ENCODE measurements around the gene GPS2. TPM values are rescaled to one million over a fixed set of nuclear protein-coding genes. Genes with fewer than 3 reads are reported as not detected.

GPS2 gene
- total RNA-seq, 2 donors from 2014 or later, result 36.3 to 48.6 TPM

GRCh38 chr17:7290685-7291084, 24.5 kb downstream of the GPS2 start:
- no peak overlapping the region for H3K27ac Mint-ChIP-seq
- DNase-seq (ENCODE audit: low spot score in 2 of 2), result no peak
- peaks cover 0 to 6% of the 10 kb centered on the region in 2 donors for H3K36me3 Mint-ChIP-seq
- ATAC-seq, result no peak
- H3K9me3 Mint-ChIP-seq, result no peaks in the 10 kb centered on the region

- Mint-ChIP-seq H3K9me3 (no peaks in the 10 kb centered on the region), H3K27ac (no peak overlapping the region), H3K36me3 (peaks cover 0 to 1% of the 10 kb centered on the region in 2 donors)
- ATAC-seq, result no peak
- DNase-seq (ENCODE audit: low spot score in 2 of 2), result no peak
Observed at GRCh38 chr17:7290166-7290565, 25.0 kb downstream of the GPS2 start.

DNA sequence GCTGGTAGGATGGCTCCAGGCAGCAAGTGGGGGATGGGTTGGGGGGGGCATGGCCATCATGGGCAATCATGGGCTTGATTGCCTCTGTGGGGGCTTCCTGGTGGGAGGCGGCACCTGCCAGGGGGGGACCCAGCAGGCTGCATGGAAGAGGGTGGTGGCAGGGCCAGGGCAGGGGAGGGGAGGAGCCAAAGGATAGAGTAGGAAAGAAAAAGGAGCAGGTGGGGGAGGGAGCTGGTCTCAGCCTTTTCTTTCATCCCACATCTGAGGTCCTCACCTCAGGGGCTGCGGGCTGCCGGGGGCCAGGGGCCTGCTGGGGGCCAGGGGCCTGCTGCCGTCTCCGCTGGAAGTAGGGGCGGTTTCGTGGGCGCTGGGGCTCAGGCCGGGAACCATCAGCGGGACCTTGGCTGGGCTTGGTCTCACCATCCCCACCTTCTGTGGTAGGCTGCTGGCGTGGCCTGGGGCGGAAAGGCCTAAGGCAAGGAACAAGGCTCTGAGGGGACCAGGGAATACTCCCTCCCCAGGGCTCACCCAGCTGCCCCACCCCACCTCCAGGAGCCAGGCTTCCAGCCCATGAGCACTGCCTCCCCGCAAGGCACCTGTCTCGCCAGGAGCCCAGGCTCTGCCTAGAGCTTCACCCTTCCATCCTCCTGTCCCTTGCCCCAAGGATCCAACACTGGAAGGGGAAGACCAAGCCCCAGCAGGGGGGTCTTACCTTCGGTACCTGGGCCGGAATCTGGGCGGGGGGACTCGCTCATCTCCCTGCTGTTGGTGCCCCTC, 25.7 kb downstream of the GPS2 start:
- ATAC-seq, result no peak
- H3K36me3 Mint-ChIP-seq, result no peaks in the 10 kb centered on the region

DNA sequence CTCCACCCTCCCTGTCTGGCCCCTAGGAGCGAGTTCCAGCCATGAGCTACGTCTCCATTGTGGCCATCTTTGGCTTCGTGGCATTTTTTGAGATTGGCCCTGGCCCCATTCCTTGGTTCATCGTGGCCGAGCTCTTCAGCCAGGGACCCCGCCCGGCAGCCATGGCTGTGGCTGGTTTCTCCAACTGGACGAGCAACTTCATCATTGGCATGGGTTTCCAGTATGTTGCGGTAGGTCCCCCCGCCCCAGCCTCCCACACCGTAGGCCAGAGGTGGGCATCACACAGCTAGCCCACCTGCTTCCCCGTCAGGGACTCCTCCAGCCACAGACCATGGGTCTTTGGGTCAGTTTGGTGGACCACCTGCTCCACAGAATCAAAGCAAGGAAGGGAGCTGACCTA, 29.5 kb downstream of the GPS2 start:
- no peaks in the 10 kb centered on the region for H3K36me3 Mint-ChIP-seq
- H3K27ac Mint-ChIP-seq, result no peak overlapping the region
- no peak for DNase-seq (ENCODE audit: low spot score in 2 of 2)
- H3K9me3 Mint-ChIP-seq, result no peaks in the 10 kb centered on the region
- no peak for ATAC-seq

More for the DNA sequence above, 25.7 kb downstream of the GPS2 start:
- Mint-ChIP-seq H3K27ac (no peak overlapping the region), H3K9me3 (no peaks in the 10 kb centered on the region)
- no peak for DNase-seq (ENCODE audit: low spot score in 2 of 2)

GRCh38 chr17:7284911-7285310, 30.2 kb downstream of the GPS2 start:
- Mint-ChIP-seq H3K9me3 (no peaks in the 10 kb centered on the region), H3K27ac (no peak overlapping the region), H3K36me3 (no peaks in the 10 kb centered on the region)
- no peak for ATAC-seq
- DNase-seq (ENCODE audit: low spot score in 2 of 2), result no peak

- H3K36me3 Mint-ChIP-seq, result no peaks in the 10 kb centered on the region
- no peak for DNase-seq (ENCODE audit: low spot score in 2 of 2)
- no peaks in the 10 kb centered on the region for H3K9me3 Mint-ChIP-seq
- no peak overlapping the region for H3K27ac Mint-ChIP-seq
- ATAC-seq, result no peak
Observed at GRCh38 chr17:7283471-7284216, 31.5 kb downstream of the GPS2 start.

DNA sequence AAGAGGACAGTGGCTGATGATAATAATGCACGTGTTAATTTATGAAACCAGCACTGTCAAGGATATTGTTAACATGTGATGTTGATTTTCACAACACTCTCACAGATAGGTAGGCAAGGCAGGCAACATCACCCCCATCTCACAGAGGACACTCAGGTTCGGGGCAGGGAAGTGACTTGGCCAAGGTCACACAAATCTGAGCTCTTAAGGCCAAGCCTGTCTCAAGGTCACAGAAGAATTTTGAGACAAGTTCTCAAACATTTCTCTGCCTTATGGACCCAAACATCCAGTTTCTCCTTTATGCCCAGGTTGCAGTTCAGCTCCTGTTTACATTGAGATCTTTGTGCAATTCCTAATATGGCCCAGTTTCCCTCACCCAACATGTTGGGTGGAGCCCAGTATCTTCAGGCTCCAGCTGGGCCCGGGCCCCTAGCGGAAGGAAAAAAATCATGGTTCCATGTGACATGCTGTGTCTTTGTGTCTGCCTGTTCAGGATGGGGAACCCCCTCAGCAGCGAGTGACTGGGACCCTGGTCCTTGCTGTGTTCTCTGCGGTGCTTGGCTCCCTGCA, 32.3 kb downstream of the GPS2 start:
- Mint-ChIP-seq H3K36me3 (no peaks in the 10 kb centered on the region), H3K27ac (no peak overlapping the region), H3K9me3 (no peaks in the 10 kb centered on the region)
- no peak for ATAC-seq
- DNase-seq (ENCODE audit: low spot score in 2 of 2), result no peak

- no peaks in the 10 kb centered on the region for H3K36me3 Mint-ChIP-seq
- H3K27ac Mint-ChIP-seq, result no peak overlapping the region
- H3K9me3 Mint-ChIP-seq, result no peaks in the 10 kb centered on the region
- DNase-seq (ENCODE audit: low spot score in 2 of 2), result no peak
- no peak for ATAC-seq
Observed at GRCh38 chr17:7281953-7282751, 33.0 kb downstream of the GPS2 start.

GRCh38 chr17:7281074-7281952, 33.8 kb downstream of the GPS2 start, which contains the start of gene SLC2A4:
SLC2A4 (plus strand) TSS chr17:7281718; CDS start chr17:7281935, 217 bp downstream.
- peak; percentile 77 to 86 for ATAC-seq
- Mint-ChIP-seq H3K27ac (no peak within 1 kb of the TSS), H3K36me3 (no peaks in the 10 kb centered on the region), H3K9me3 (no peaks in the 10 kb centered on the region)
- DNase-seq (ENCODE audit: low spot score in 2 of 2), result peak; percentile 83 to 94

DNA sequence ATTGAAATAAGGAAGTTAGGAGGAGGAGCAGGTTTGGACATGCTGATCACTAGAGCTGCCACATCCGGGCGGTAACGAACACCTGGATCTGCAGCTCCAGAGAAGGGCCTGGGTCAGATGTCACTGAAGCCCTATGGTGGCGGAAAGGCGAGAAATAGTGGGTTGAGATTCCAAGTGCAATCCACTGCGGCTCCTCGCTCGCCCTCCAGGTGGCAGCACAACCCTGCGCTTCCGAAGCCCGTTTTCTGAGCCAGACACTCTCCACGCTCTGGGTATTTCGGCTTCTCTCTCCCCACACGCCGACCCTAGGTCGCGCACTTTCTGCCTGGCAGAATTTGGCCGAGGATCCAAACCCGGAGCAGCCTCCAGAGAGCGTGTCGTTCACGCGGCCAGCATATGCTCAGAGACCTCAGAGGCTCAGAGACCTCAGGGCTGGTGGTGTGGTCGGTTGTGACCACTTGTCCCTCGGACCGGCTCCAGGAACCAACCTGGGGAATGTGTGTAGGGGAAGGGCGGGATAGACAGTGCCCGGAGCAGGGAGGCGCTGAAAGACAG, 34.6 kb downstream of the GPS2 start:
- Mint-ChIP-seq H3K9me3 (no peaks in the 10 kb centered on the region), H3K36me3 (no peaks in the 10 kb centered on the region)
- peak; percentile 83 to 88 for ATAC-seq

GRCh38 chr17:7279448-7279847, 35.7 kb downstream of the GPS2 start:
- no peak for ATAC-seq

More for the DNA sequence above, 34.6 kb downstream of the GPS2 start:
- no peak overlapping the region for H3K27ac Mint-ChIP-seq
- DNase-seq (ENCODE audit: low spot score in 2 of 2), result peak; percentile 84 to 89

GRCh38 chr17:7266784-7267183, 48.4 kb downstream of the GPS2 start:
- Mint-ChIP-seq H3K27ac (no peak overlapping the region), H3K9me3 (no peaks in the 10 kb centered on the region), H3K36me3 (no peaks in the 10 kb centered on the region)
- no peak for ATAC-seq
- no peak for DNase-seq (ENCODE audit: low spot score in 2 of 2)

More at GRCh38 chr17:7279448-7279847, 35.7 kb downstream of the GPS2 start:
- Mint-ChIP-seq H3K9me3 (no peaks in the 10 kb centered on the region), H3K36me3 (no peaks in the 10 kb centered on the region), H3K27ac (no peak overlapping the region)
- no peak for DNase-seq (ENCODE audit: low spot score in 2 of 2)

DNA sequence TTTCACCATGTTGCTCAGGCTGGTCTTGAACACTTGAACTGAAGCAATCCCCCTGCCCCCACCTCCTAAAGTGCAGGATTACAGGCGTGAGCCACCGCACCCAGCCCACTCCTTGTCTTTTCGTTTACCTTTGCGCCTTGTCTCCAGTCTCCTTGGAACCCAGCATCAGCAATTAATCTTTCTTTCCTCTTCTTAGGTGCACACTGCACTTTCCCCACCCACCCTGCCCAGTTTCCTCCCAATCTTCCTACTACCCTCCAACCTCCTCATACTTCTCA, 51.4 kb downstream of the GPS2 start:
- no peak overlapping the region for H3K27ac Mint-ChIP-seq
- no peaks in the 10 kb centered on the region for H3K9me3 Mint-ChIP-seq
- peaks cover 0 to 3% of the 10 kb centered on the region in 2 donors for H3K36me3 Mint-ChIP-seq
- ATAC-seq (no peak), DNase-seq (ENCODE audit: low spot score in 2 of 2) (no peak)

GRCh38 chr17:7262935-7263800, 52.0 kb downstream of the GPS2 start:
- no peaks in the 10 kb centered on the region for H3K9me3 Mint-ChIP-seq
- ATAC-seq, result peak in 1 of 2 donors; percentile 42
- H3K36me3 Mint-ChIP-seq, result peaks cover 0 to 6% of the 10 kb centered on the region in 2 donors
- no peak overlapping the region for H3K27ac Mint-ChIP-seq
- DNase-seq (ENCODE audit: low spot score in 2 of 2), result no peak
